WTC11 (cell line): ENCODE measurements around the gene BCL11A.

Experiments
- CBFB ChIP-seq: sonication (generic); formaldehyde crosslinking; IDR thresholded peaks from 2 replicates; pipeline ENCODE4 v1.8.1; 2022; ENCODE audit warnings: mild to moderate bottlenecking, low read depth, missing genetic modification reagents
- CTCF ChIP-seq: fragments of 200-600 bp; IDR thresholded peaks from 2 replicates; pipeline ENCODE4 v1.8.0; 2022; ENCODE audit warnings: antibody characterized with exemption
- ETV6 ChIP-seq: sonication (generic); formaldehyde crosslinking; IDR thresholded peaks from 2 replicates; pipeline ENCODE4 v1.8.1; 2022; ENCODE audit warnings: mild to moderate bottlenecking, missing genetic modification reagents
- FOXP1 ChIP-seq: sonication (generic); formaldehyde crosslinking; IDR thresholded peaks from 2 replicates; pipeline ENCODE4 v1.8.0; 2022; ENCODE audit warnings: missing genetic modification reagents, mild to moderate bottlenecking, moderate library complexity, borderline replicate concordance
- SMAD4 ChIP-seq: sonication (generic); formaldehyde crosslinking; IDR thresholded peaks from 2 replicates; pipeline ENCODE4 v1.8.0; 2022; ENCODE audit warnings: mild to moderate bottlenecking, missing genetic modification reagents
- TCF7 ChIP-seq: sonication (generic); formaldehyde crosslinking; IDR thresholded peaks from 2 replicates; pipeline ENCODE4 v1.8.0; 2022; ENCODE audit warnings: mild to moderate bottlenecking, low read depth, missing genetic modification reagents, moderate library complexity
- USF1 ChIP-seq: sonication (generic); formaldehyde crosslinking; IDR thresholded peaks from 2 replicates; pipeline ENCODE4 v1.8.0; 2022; ENCODE audit warnings: mild to moderate bottlenecking, missing genetic modification reagents
- ZNF138 ChIP-seq: sonication (generic); formaldehyde crosslinking; conservative IDR thresholded peaks from 2 replicates; pipeline ENCODE4 v1.8.1; 2022; ENCODE audit warnings: mild to moderate bottlenecking, moderate library complexity, missing genetic modification reagents
- ZNF396 ChIP-seq: fragments of 250-450 bp; sonication (Bioruptor Pico); IDR thresholded peaks from 2 replicates; pipeline ENCODE4 v1.8.0; 2021; ENCODE audit warnings: mild to moderate bottlenecking, moderate library complexity, borderline replicate concordance

GRCh38 chr2:60527762-60528161 is 25.7 kb downstream of the BCL11A start:
- no peak for TF ChIP-seq ETV6 (CRISPR knock-in tag)
- no peak for TF ChIP-seq CTCF
- no peak for TF ChIP-seq ZNF138 (CRISPR knock-in tag)
- TF ChIP-seq FOXP1 (CRISPR knock-in tag): no peak
- TF ChIP-seq USF1: no peak
- TF ChIP-seq CBFB (CRISPR knock-in tag): no peak
- TF ChIP-seq ZNF396 (CRISPR knock-in tag): no peak
- TF ChIP-seq SMAD4 (CRISPR knock-in tag): no peak
- no peak for TF ChIP-seq TCF7
